ENCODE data around the gene COL6A1.
"Not testable (repeated sequence)": the region's sequence is repeated elsewhere in the genome, so short reads cannot be mapped to it uniquely, and the experiment has no call there.

Gene COL6A1

DNA sequence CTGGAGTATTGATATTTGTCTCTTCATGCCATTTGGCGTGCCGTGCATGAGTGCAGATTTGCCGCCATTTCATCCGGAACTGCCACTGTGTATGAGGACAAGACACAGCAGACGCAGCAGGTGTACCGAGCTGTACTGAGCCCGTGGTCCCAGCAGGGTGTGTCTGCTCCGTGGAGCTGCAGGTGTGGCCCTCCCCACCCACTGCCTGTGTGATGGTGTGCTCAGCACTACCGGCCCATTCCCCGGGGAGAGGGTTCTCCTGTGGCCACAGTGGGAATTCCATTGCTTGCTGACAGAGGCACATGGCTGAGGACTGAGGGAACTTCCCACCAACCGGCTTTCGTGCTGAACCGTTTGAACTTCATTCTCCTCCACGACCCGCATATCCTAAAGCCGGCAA, 34.3 kb upstream of the COL6A1 start:
- no peak for DNase-seq

DNA sequence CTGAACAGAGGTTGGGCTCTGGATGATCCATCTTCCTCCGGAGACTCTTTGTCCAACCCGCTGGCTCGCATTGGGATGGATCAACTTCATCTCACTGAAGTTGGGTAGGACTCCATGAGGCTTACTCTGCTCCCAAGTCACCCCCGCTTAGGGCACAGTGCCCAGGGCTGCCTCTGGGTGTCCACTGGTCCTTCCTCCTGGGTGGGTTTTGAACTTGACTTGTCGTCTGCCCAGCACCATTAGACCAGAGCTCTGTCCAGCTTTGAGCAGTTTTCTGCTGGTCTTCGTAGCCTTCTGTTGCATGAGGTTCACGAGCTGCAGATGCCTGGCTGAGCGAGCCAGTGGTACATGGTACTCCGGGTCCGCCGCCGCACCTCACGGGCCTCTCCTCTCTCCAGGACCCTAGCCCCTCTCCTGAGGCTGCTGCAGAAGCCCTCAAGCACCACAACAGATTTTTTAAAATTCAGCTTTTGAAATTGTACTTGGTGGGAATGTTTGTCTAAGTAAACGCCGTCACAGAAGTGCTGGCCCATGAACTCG, 33.8 kb upstream of the COL6A1 start:
- no peak for DNase-seq

DNA sequence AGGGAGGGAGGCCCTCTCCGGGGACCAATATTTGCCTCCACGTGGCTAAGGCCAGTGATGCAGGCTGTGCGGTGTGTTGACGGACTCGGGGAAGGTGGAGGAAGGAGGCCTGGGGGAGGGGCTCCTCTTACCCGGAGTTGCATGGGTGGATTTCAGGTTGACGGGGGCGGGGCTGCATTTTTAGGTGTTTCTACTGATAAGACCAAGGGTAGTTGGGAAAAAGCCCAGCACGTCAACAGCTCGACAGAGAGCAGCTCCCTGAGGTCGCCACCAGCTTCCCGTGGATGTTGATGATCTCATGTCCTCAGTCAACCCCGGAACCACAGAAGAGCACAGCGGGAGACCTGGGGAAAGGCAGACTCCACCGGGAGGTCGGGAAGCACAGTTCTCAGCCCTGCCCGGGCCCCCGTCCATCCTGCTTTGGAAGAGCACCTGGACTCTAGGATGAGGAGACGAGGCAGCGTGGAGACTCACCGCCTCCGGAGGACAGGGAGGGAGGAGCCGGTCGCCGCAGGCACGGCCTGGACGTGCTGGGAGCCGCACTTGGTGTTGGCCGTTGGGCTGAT, 32.9 kb upstream of the COL6A1 start:
- DNase-seq: no peak

DNA sequence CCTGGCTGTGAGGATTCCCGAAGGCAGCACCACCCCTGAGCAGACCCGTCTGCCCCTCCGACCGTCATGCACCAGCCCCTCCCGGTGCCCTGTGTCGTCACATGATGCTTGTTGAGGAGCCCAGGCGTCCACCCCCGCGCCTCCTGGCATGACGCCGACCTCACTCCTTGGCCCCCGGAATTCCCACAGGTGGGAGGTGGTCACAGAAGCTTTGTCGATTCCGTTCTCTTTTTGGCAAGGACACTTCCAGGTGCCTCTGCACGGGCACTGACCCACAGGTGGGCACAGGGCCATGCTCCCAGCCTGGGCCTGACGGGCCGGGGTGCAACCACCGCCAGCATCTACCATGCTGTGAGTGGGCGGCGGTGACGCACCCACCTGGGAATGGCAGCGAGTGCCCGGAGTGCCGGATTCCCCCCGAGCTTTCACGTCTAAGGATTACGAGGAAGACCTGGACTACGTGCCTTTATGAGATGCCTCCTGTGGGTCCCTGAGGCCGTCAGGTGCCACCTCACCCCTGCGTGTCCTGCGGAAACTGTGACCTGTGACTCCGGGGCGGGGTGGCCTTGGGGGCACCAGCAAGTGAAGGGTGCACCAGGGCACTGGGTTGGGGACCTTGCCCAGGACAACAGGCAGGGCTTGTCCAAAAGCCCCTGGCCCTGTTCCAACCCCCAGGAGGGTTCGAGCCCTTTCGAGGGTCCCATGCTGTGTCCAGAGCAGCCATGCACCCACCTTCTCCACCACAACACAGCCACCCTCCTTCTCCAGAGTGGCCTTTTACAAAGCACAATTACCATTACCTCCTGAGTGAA, 31.4 kb upstream of the COL6A1 start:
- DNase-seq: no peak

DNA sequence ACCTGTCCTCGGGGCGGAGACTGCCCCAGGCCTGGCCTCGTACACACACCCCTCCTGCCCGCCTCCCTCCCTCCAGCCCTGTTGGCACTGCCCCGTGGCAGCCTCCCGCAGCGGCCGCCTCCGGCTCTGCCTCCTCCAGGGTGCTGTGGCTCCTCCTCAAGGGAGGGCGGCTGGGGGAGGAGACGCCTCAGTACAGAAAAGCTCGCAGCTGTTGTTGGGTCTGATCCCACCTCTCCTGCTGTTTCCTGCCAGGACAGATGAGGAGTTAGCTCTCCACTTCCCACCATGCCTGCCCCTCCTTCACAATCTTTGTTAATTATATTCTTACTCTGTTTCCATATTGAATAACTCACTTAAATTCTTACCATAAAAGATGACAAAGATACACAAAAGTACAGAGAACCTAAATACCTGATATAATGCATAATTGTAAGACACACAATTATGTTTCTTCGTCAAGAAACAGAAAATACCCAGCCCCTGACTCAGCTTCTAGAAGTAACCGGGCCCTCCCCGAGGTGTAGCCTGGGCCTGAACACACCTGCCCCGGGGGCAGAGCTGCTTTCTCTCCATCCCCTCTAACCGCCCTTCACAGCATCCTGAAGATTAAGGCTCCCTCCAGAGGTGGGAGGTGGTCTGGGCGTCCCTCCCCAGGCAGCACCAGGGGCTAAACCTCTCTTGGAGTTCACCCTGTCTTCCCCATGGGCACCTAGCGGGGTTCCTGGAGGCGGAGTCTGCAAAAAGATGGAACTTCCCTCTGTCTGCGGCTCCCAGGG, 30.6 kb upstream of the COL6A1 start:
- no peak for DNase-seq

DNA sequence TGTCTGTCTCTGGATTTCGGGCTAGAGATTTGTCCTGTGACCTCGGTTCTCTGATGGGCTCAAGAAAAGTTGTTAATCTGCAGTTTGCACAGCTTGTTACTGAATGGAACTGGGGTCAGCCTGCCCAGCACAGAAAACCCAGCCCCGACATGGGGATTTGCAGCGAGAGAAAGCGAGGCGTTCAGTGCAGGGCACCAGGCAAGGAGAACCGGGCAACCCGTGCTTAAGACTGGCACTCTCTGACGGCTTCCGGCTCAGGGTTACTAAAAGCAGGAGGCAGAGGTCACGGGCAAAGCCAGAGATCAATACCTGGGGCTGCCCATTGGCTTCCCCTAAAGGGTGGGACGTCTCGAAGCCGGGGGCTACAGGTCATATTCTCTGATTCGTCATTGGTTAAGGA, 29.9 kb upstream of the COL6A1 start:
- DNase-seq: no peak

DNA sequence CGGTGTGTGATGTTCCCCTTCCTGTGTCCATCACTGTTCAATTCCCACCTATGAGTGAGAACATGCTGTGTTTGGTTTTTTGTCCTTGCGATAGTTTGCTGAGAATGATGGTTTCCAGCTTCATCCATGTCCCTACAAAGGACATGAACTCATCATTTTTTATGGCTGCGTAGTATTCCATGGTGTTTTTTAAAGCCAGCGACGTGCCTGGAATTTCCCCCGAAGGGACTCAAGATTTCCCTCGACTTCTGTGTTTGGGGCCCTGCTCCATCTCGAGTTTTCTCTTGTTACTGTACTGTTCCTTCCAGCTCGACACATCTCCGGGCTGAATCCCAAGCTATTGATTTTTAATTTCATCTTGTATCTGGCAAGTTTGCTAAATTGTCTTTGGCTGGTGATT, 29.0 kb upstream of the COL6A1 start:
- not testable (repeated sequence) for DNase-seq

DNA sequence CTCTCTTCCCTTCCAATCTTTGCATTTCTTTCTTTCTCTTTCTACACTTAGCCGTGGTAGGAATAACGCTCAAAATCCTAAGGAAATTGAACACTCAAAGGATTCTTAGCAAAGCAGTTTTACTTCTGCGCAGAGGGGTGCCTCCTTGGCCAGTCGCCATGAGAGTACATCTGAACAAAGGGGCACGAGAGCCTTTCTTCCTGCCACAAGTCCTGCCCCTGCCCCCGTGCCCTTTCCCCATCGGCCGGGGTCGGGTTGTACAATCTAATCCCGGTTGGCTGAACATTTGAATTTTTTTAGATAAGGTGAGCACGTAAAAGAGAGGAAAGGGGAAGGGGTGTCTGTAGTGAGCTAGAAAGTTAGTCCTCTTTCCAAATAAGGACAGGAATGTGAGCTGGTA, 28.6 kb upstream of the COL6A1 start:
- no peak for DNase-seq

DNA sequence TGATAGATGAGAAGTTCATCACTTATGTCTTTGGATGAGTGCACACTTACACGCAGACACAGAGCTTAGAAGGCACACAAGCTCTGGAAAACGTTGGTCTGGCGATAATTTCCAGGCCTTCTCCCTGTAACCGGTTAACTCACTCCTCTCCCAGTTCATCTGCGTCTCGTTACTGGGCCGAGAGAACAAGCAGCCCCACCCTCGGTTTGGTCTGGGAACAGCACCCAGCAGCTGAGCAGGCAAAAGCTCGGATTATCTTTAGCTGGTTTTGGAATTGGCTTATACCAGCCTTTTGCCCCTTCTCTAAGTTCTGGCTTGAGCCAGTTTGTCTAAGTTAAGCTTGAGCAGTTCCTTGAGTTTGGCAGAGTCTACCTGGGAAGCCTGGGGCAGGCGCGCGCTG, 27.3 kb upstream of the COL6A1 start:
- no peak for DNase-seq

DNA sequence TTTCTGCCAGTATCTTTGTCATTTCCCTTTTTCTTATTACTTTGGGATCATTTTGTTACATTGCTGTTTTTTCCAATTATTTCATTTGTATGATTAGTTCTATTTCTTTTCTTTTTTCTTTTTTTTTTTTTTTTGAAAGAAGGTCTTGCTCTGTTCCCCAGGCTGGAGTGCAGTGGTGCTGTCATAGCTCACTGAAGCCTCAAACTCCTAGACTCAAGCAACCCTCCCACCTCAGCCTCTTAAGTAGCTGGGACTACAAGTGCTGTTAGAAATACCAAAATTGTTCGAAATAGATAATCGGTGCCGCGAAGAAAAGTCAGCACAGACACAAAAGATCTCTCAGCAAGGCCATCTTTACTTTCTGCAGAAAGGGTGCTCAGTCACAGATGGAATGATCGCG, 26.6 kb upstream of the COL6A1 start:
- no peak for DNase-seq

DNA sequence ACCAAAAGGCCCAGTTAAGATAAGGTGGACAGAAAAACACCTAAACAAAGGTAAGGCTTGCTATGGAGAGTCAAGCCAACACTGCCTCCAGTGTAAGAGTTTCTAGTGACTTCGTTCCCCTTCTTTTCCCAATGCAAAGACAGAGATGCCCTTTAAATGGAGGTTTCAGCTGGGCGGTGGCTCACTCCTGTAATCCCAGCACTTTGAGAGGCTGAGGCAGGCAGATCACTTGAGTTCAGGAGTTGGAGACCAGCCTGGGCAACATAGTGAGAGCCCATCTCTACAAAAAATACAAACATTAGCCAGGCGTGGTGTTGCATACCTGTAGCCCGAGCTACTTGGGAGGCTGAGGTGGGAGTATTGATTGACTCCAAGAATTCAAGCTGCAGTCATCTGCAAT, 24.0 kb upstream of the COL6A1 start:
- DNase-seq: no peak

DNA sequence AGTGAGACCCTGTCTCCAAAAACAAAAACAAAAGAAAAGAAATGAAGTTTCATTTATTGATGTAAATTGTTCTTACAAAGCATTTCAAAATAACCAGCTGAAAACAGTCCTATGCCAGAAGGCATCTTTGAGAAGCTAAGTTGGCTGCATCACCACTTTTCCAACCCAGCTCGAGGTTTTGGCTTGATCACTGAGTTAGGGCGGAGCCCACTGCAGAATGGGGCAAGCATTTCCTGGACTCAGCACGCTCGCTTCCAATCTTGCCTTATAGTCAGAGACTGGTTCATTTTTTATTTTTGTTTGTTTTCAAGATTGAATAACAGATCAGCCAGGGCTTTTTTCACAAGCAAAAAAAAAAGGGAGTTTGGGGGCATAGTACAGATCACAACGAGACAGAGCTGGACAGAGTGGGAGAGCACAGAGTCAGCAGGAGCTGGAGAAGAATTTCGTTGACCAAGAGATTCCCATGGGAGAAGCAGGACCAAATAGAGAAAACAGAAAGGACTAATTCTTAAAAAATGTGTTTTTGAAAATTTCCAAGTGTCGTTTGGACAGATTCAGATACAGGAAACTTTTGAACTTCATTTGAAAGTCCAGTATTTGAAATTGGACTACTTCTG, 23.5 kb upstream of the COL6A1 start:
- no peak for DNase-seq

DNA sequence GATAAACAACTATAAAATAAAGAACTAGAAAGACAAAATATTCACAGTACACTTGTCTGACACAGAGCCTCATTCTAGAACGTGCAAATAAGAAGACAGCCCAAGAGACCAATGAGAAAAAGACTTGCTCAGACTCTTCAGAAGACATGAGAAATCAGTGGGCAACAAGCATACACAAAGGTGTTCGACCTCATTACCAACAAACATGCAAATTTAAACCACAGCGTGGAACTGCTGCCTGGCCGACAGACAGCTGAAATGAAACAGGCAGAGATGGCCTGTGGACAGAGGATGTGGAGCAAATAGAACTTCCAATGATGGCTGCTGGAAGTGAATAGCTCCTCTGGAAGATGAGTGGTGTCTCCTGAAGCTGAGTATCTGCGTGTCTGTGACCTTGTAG, 22.4 kb upstream of the COL6A1 start:
- DNase-seq: no peak

DNA sequence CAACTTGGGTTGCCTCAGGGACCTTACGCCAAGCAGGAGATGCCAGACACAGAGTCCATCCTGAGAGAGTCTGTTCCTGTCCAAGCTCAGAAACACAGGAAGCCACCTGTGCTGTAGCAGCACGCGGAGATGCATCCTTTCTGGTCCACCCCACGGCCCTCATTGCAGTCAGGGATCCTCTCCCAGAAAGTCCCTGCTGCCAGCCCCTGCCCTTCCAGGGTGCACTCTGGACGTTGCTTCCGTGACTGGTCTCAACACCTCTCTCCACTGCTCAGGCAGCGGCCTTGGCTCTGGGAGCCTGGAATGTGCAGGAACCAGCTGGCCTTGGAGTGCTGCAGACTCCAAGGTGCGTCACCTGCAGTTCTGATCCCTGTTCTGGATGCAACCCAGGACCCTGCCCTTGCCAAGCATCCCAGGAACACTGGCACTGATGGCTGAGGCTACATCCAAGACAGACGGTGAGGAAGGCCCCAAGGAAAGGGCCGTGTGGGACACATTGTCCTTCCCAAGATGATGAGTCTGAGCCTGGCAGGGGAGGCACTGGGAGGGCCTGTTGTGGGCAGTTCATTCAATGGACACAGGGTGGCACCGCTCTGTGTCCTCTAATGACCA, 21.7 kb upstream of the COL6A1 start:
- DNase-seq: no peak

DNA sequence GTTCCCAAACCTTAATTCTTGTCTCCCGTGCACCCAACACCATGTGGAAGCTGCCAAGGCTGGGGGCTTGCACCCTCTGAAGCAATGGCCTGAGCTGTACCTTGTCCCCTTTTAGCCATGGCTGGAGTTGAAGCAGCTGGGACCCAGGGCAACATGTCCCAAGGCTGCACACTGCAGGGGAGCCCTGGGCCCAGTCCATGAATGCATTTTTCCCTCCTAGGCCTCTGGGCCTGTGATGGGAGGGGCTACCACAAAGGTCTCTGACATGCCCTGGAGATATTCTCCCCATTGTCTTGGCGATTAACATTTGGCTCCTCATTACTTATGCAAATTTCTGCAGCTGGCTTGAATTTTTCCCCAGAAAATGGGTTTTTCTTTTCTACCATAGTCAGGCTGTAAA, 20.2 kb upstream of the COL6A1 start:
- not testable (repeated sequence) for DNase-seq

DNA sequence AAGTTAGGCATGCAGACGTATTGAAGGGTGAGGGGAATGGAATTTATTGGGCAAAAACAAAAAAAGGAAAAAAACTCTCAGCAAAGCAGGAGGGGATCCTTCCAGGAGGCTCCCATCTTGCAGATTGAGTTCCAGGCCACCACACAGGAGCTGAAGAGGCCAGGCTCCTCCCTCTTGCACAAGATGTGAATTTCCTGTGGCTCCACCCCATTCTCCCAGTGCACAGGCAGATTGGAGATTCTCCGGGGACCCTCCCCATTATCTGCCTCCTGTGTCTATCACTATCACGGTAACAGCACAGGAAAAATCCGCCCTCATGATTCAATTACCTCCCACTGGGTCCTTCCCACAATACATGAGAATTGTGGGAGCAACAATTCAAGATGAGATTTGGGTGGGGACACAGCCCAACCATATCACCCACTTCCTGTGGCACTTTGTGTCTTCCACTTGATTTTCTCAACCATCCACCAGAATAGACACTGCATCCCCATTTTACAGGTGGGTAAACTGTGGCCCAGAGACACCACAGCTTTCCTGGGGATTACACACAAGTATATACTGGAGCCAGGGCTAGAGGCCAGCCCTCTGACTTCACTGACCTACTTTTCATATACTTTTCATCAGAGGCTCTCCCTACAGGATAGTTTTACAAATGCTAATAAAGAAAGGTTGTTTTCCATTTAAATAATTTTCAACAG, 18.9 kb upstream of the COL6A1 start:
- DNase-seq: no peak

DNA sequence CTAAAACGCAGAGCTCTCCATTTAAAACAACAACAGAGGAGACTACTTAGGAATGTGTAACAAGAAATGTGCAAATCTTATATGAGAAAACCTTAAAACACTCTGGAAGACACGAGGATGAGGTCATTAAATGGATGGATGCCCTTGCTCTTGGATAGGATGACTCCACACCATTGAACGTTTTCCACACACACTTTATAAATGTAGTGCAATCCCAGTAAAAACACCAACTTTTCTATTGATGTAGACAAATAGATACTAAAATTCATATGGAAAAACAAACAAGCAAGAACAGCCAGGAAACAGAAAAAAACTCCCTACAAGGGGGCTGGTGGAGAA, 18.4 kb upstream of the COL6A1 start:
- DNase-seq: no peak

DNA sequence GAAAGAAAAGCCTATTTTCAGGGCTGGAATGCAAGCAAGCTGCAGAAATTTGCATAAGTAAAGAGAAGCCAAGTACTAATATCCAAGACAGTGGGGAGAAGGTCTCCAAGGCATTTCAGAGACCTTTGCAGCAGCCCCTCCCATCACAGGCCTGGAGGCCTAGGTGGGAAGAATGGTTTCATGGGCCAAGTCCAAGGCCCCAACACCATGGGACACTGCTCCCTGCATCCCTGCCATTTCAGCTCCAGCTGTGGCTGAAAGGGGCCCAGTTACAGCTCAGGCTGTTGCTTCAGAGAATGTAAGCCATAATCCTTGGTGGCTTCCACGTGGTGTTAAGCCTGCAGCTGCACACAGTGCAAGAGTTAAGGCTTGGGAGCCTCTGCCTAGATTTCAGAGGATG, 16.9 kb upstream of the COL6A1 start:
- no peak for DNase-seq

DNA sequence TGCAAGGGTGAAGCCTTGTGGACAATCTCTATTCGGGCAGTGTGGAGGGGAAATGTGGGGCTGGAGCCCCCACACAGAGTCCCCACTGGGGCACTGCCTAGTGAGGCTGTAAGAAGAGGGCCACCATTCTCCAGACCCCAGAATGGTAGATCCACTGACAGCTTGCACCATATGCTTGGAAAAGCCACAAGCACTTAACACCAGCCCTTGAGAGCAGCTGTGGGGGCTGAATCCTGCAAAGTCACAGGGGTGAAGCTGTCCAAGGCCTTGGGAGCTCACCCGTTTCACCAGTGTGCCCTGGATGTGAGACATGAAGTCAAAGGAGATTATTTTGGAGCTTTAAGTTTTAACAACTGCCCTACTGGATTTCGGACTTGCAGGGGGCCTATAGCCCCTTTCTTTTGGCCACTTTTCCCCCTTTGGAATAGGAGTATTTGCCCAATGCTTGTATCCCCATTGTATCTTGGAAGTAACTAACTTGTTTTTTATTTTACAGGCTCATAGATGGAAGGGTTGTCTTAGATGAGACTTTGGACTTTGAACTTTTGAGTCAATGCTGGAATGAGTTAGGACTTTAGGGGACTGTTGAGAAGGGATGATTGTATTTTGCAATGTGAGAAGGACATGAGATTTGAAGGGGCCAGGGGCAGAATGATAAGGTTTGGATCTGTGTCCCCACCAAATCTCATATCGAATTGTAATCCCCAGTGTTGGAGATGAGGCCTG, 16.3 kb upstream of the COL6A1 start:
- DNase-seq: no peak

DNA sequence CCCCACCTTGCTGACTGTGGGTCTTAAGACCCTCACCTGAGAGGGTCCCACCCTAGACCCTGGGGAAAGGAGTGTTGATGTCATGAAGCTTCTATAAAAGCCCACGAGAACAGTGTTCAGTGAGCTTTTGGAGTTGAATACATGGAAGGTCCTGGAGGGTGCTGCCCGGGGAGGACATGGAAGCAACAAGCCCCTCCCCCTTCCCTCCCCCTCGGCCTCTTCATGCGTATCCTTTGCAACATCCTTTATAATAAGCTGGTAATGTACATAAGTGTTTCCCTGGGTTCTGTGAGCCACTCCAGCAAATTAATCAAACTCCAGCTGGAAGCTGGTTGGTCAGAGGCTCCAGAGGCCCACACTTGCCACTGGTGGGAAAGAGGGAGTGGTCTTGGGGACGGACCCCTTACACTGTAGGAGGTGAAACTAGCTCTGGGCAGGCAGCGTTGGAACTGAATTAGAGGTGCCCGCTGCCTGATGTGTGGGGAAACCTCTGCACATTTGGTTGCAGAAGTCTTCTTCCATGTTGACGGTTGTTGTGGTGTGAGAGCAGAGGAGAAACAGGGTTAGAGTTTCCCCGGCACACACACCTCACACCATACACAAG, 14.7 kb upstream of the COL6A1 start:
- no peak for DNase-seq

DNA sequence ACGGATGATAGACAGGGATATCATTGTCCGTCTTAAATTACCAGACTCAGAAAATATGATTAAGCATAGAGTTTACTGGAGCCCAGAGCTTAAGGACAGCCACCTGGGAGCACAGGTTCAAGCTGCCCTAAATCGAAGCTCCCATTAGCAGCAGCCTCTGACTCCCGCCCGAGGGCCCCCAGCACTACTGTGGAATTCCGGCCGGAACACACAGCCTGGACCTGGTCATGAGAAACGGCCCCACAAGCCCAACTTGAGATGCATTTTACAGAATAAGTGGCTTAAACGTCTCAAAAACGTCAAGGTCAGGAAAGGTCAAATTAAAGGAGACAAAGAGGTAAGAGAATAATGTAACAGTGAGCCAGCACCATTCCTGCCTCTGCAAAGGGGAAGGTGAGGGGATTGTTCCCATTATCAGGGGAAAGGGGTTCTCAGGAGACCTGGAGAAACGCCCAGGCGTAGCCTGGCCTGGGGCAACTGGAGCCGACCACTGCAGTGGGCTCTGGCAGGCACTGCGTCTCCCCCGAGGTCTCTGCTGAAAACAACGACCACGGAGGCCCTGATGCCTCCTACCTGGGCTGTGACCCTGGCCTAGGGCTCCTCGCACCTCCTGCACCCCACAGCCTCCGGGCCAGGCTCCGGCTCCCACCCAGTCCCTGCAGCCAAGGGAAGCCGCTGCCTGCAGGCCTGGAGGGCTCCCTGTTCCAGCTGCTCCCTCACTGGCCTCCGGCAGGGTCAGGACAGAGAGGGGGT, 11.5 kb upstream of the COL6A1 start:
- no peak for DNase-seq
